GM23248 (cell line): Measurements from ENCODE around the gene SLC29A1. TPM values are rescaled to one million over a fixed set of nuclear protein-coding genes. Genes with fewer than 3 reads are reported as not detected.
A peak's percentile ranks its signal among the peaks of the same experiment; 100 is the strongest.

Experiments
- DNase-seq: peaks from one replicate; pipeline ENCODE4 v3.0.0-alpha.2; 2015
- H2AFZ ChIP-seq: fragments of 200-600 bp; sonication (generic); 2 replicates; pipeline ENCODE4 v1.6.1; 2016; ENCODE audit warnings: antibody characterized with exemption
- H3F3A ChIP-seq: fragments of 200-600 bp; sonication (generic); 2 replicates; pipeline ENCODE4 v1.6.1; 2016; ENCODE audit warnings: mild to moderate bottlenecking, antibody characterized with exemption, mixed run types; ENCODE audit not compliant: insufficient read depth
- H3K27ac ChIP-seq: fragments of 200-600 bp; sonication (generic); 2 replicates; pipeline ENCODE4 v1.5.1; 2016; ENCODE audit warnings: mild to moderate bottlenecking
- H3K27me3 ChIP-seq: fragments of 200-600 bp; sonication (generic); replicated peaks from 2 replicates; pipeline ENCODE4 v1.6.1; 2016; ENCODE audit warnings: mild to moderate bottlenecking; ENCODE audit not compliant: insufficient read depth
- H3K36me3 ChIP-seq: fragments of 200-600 bp; sonication (generic); 2 replicates; pipeline ENCODE4 v1.6.1; 2016; ENCODE audit warnings: low read depth, mild to moderate bottlenecking
- H3K4me1 ChIP-seq: fragments of 200-600 bp; sonication (generic); 2 replicates; pipeline ENCODE4 v1.6.1; 2016; ENCODE audit warnings: mild to moderate bottlenecking; ENCODE audit not compliant: insufficient read depth
- H3K4me2 ChIP-seq: fragments of 200-600 bp; sonication (generic); one replicate; pipeline ENCODE4 v1.6.1; 2016; ENCODE audit warnings: mild to moderate bottlenecking; ENCODE audit not compliant: unreplicated experiment
- H3K4me3 ChIP-seq: fragments of 200-600 bp; sonication (generic); 2 replicates; pipeline ENCODE4 v1.5.1; 2016; ENCODE audit warnings: mild to moderate bottlenecking
- H3K79me2 ChIP-seq: fragments of 200-600 bp; sonication (generic); 2 replicates; pipeline ENCODE4 v1.6.1; 2016; ENCODE audit warnings: mild to moderate bottlenecking; ENCODE audit not compliant: insufficient read depth
- H3K9ac ChIP-seq: fragments of 200-600 bp; sonication (generic); 2 replicates; pipeline ENCODE4 v1.6.1; 2016; ENCODE audit warnings: mild to moderate bottlenecking
- H3K9me2 ChIP-seq: fragments of 200-600 bp; sonication (generic); 2 replicates; pipeline ENCODE4 v1.6.1; 2016; ENCODE audit warnings: mixed run types, mild to moderate bottlenecking, moderate library complexity; ENCODE audit not compliant: insufficient read depth
- H3K9me3 ChIP-seq: fragments of 200-600 bp; sonication (generic); one replicate; pipeline ENCODE4 v1.6.1; 2017; ENCODE audit warnings: low read depth
- H4K20me1 ChIP-seq: fragments of 200-600 bp; sonication (generic); 2 replicates; pipeline ENCODE4 v1.6.0; 2016; ENCODE audit not compliant: insufficient read depth
- EZH2 ChIP-seq: fragments of 200-600 bp; sonication (generic); IDR thresholded peaks from 2 replicates; pipeline ENCODE4 v1.6.1; 2018; ENCODE audit warnings: antibody characterized with exemption, mild to moderate bottlenecking; ENCODE audit not compliant: insufficient read depth, poor library complexity, severe bottlenecking
- EZH2phosphoT487 ChIP-seq: fragments of 200-600 bp; sonication (generic); IDR thresholded peaks from 2 replicates; pipeline ENCODE4 v1.6.1; 2018; ENCODE audit warnings: antibody characterized with exemption, moderate library complexity, mild to moderate bottlenecking, low read depth; ENCODE audit not compliant: insufficient read depth
- WGBS, 2 experiments: methylation state at CpG; one replicate each; pipeline ENCODE4 v1.1.6; 2015 to 2017; ENCODE audit warnings: low lambda C conversion rate in 2 of 2, low coverage in 1 of 2; ENCODE audit errors: missing lambda C conversion rate in 2 of 2; 5-methylcytosine and 5-hydroxymethylcytosine counted together
- in situ Hi-C: fragments of 300-500 bp; cut with MboI; formaldehyde crosslinking; loops from 2 replicates; pipeline ENCODE4 v1.15.0; 2020
- polyA plus RNA-seq: library from polyadenylated mRNA; unstranded; fragments of >200 nt; fragmentation: Nextera tagmentation; extraction: Ambion mirVana; gene quantifications from 2 replicates; pipeline ENCODE4 v1.2.1, GENCODE V29; 2016
- total RNA-seq: library from RNA; depleted of rRNA; stranded (reverse); fragments of >200 nt; shearing (Covaris generic); gene quantifications from 2 replicates; pipeline ENCODE4 v1.2.3, GENCODE V29; 2014

SLC29A1 gene
- total and polyA plus RNA-seq, 2 experiments from 2014 or later, result 12.2 to 18.4 TPM

DNA sequence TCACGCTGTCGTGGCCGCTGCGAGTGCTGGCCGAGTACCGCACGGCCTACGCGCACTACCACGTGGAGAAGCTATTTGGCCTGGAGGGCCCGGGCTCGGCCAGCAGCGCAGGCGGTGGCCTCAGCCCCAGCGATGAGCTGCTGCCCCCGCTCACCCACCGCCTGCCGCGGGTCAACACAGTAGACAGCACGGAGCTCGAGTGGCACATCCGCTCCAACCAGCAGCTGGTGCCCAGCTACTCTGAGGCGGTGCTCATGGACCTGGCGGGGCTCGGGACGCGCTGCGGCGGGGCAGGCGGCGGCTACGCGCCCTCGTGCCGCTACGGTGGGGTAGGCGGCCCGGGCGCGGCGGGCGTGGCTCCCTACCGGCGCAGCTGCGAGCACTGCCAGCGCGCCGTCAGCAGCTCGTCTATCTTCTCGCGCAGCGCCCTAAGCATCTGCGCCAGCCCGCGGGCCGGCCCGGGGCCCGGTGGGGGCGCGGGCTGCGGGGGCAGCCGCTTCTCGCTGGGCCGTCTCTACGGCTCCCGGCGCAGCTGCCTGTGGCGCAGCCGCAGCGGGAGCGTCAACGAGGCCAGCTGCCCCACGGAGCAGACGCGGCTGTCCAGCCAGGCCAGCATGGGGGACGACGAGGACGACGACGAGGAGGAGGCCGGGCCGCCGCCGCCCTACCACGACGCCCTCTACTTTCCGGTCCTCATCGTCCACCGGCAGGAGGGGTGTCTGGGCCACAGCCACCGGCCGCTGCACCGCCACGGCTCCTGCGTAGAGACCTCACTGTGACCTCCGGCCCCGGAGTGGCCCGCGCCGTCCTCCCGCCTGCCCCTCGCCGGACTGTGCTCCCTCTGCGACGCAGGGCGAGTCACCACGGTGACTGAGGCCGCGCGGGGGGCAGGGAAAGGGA, 52.6 kb downstream of the SLC29A1 start:
- Histone ChIP-seq H3K27me3 (peaks cover 35% of the 10 kb centered on the region), H3K4me3 (peak overlapping the region; percentile 54), H3K36me3 (no peaks in the 10 kb centered on the region), H3K9me3 (no peaks in the 10 kb centered on the region), H3K4me2 (peak overlapping the region; percentile 68), H3K9me2 (no peaks in the 10 kb centered on the region), H3F3A (no peaks in the 10 kb centered on the region), H2AFZ (peak overlapping the region; percentile 65; the same call in 1 of the 2 replicates), H3K79me2 (no peaks in the 10 kb centered on the region), H3K9ac (no peak overlapping the region), H3K4me1 (no peaks in the 10 kb centered on the region), H4K20me1 (no peaks in the 10 kb centered on the region), H3K27ac (no peak overlapping the region)
- in situ Hi-C loops, result no loop called here
- DNase-seq, result peak; percentile 47
- WGBS, 2 experiments, result 14 to 19% methylated on average over 48 to 86 of the region's 109 CpGs
- TF ChIP-seq EZH2phosphoT487, result no peak
- TF ChIP-seq EZH2, result no peak

DNA sequence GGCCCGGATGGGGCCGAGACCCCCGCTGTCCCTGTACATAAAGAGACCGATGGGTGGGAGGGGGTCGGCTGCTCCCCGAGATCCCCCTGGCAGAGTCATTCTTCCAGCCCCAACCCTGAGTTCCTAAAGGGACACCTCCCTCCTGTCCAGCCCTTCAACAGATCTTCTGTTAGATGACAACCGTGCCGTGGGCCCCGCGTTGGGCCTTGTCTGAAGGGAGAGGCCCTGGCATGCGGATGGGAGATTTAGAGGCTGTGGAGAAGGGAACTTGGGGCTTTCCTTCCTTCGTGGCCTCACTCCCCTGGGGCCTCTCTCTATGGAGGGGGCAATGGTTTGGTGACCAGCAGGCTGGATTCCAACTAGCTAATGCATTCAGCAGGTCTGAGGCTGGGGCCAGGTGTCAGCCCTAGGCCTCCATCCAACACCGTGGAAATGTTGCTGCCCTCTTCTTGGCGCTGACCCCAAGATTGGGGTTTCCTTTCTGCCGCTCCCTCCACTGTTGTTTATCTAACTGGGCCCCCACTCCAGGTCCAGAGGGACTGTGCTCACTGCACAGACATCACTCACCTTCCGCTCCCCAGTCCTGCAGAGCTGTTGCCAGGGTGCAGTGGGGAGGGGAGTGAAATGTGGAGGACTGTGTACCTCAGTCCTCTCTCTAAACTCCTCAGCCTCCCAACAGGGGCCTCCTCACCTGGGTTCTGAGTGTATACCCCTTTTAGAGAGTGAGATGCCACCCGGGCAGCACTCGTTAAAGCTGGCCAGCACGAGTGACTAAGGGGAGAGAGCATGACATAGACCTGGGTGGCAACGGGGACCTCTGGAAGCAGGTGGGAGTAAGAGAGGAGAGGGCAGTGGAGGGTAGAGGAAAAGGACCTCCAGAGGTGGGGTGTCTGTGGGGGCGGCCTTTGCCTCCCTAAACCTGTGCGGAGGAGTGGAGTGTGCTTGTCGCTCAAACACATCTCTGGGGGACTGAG, 53.6 kb downstream of the SLC29A1 start:
- WGBS, 2 experiments, result 79 to 80% methylated on average over 21 to 23 of the region's 23 CpGs
- peaks cover 33% of the 10 kb centered on the region for H3K27me3 ChIP-seq

DNA sequence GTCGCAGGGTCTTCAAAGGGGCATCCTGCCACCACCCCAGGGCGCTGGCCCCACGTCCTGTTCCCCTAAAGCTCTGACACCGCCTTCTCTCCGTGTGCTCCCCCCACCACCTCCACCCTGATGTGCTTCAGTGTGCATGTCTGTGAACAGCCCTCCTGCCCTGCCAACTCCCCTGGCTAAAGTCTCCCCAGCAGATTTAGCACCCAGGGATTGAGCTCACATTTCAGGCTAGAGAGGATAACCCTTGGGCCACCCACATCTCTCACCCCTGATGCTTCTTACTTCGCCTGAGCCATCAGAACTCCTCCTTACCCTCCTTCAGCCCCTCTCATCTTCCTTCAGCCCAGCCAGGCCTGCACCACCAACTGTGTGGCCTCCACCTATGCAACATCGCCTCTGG, 54.4 kb downstream of the SLC29A1 start:
- no peaks in the 10 kb centered on the region for H3K36me3 ChIP-seq
- TF ChIP-seq EZH2 (no peak), EZH2phosphoT487 (no peak)
- H4K20me1 ChIP-seq, result no peaks in the 10 kb centered on the region
- H2AFZ ChIP-seq, result no peak overlapping the region
- H3K4me3 ChIP-seq, result no peak overlapping the region
- in situ Hi-C loops, result no loop called here
- H3K9me3 ChIP-seq, result no peaks in the 10 kb centered on the region
- DNase-seq, result no peak
- no peak overlapping the region for H3K4me2 ChIP-seq
- H3K79me2 ChIP-seq, result no peaks in the 10 kb centered on the region
- H3K9me2 ChIP-seq, result no peaks in the 10 kb centered on the region
- WGBS, 2 experiments, result 76 to 78% methylated on average over 7 of the region's 7 CpGs
- H3K4me1 ChIP-seq, result no peaks in the 10 kb centered on the region
- H3K27ac ChIP-seq, result no peak overlapping the region
- H3F3A ChIP-seq, result no peaks in the 10 kb centered on the region
- no peak overlapping the region for H3K9ac ChIP-seq
- H3K27me3 ChIP-seq, result peaks cover 25% of the 10 kb centered on the region

More for the DNA sequence above, 53.6 kb downstream of the SLC29A1 start:
- H3K36me3 ChIP-seq, result no peaks in the 10 kb centered on the region
- H3K79me2 ChIP-seq, result no peaks in the 10 kb centered on the region
- H3K4me3 ChIP-seq, result no peak overlapping the region
- no peaks in the 10 kb centered on the region for H3K9me2 ChIP-seq
- H3K9ac ChIP-seq, result no peak overlapping the region
- no peaks in the 10 kb centered on the region for H3K4me1 ChIP-seq
- H4K20me1 ChIP-seq, result no peaks in the 10 kb centered on the region
- H3K9me3 ChIP-seq, result no peaks in the 10 kb centered on the region
- H3F3A ChIP-seq, result no peaks in the 10 kb centered on the region
- H3K27ac ChIP-seq, result no peak overlapping the region
- no peak overlapping the region for H3K4me2 ChIP-seq
- in situ Hi-C loops, result no loop called here
- DNase-seq, result no peak
- TF ChIP-seq EZH2 (no peak), EZH2phosphoT487 (no peak)
- no peak overlapping the region for H2AFZ ChIP-seq

DNA sequence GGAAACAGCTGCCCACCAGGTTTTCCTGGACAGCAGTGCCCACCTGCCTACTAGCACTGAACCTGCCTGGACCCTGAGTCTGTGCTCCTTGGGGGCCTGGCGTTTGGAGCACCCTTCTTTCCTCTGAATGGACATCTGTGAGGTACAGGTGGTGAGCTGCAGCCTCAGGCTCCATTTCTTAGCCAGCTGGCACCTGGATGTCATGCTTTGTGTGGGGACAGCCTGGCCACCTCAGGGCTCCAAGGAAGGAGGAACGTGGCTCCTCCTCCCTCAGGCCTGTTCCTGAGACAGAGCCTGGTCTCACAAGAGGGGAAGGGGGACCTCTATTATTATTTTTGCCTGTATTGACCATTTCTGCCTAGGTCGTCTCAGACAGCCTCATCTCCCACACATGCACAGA, 54.9 kb downstream of the SLC29A1 start:
- H3K36me3 ChIP-seq, result no peaks in the 10 kb centered on the region
- peaks cover 23% of the 10 kb centered on the region for H3K27me3 ChIP-seq
- DNase-seq, result no peak
- H4K20me1 ChIP-seq, result no peaks in the 10 kb centered on the region
- H3K27ac ChIP-seq, result no peak overlapping the region
- H3K79me2 ChIP-seq, result no peaks in the 10 kb centered on the region
- H3K4me3 ChIP-seq, result no peak overlapping the region
- H3K4me2 ChIP-seq, result no peak overlapping the region
- WGBS, 2 experiments, result 67 to 75% methylated on average over 3 of the region's 3 CpGs
- in situ Hi-C loops, result no loop called here
- TF ChIP-seq EZH2phosphoT487 (no peak), EZH2 (no peak)
- no peak overlapping the region for H2AFZ ChIP-seq
- H3K9me3 ChIP-seq, result no peaks in the 10 kb centered on the region
- no peak overlapping the region for H3K9ac ChIP-seq
- H3K9me2 ChIP-seq, result no peaks in the 10 kb centered on the region
- no peaks in the 10 kb centered on the region for H3K4me1 ChIP-seq
- no peaks in the 10 kb centered on the region for H3F3A ChIP-seq
